Stomach (tissue), 4 donors: ENCODE results near the gene EGFR.

Source experiments
- CTCF ChIP-seq, 7 experiments: fragments of 450-650 bp in 4 of 7; fragments of 200-600 bp in 3 of 7; sonication (generic) in 3 of 7; IDR thresholded peaks; one replicate each; pipeline ENCODE4 v1.5.1; 2016 to 2019; ENCODE audit warnings: antibody characterized with exemption in 7 of 7, control low read depth in 2 of 7, mild to moderate bottlenecking in 1 of 7
- POLR2A ChIP-seq, 4 donors: fragments of 450-650 bp; IDR thresholded peaks; one replicate each; pipeline ENCODE4 v1.6.1; 2016; ENCODE audit warnings: antibody characterized with exemption in 4 of 4, control low read depth in 2 of 4, mild to moderate bottlenecking in 1 of 4, moderate library complexity in 1 of 4

GRCh38 chr7:55054758-55055157, 35.9 kb downstream of the EGFR start:
- TF ChIP-seq POLR2A (IDR thresholded peaks at IDR 0.05) (no peak), CTCF (IDR thresholded peaks at IDR 0.05) (no peak)
